ENCODE data around the gene CAV1. TPM values are rescaled to one million over a fixed set of nuclear protein-coding genes. Genes with fewer than 3 reads are reported as not detected.

Gene CAV1
- total and polyA plus RNA-seq, 2 experiments from 2014 or later: 16.0 to 21.1 TPM

- ATAC-seq (no peak), DNase-seq (ENCODE audit: low spot score) (no peak)
- Mint-ChIP-seq H3K27me3 (ENCODE audit: insufficient read depth, low read depth, poor library complexity) (peaks cover 2% of the 10 kb centered on the region), H3K27ac (no peak overlapping the region), H3K36me3 (ENCODE audit: low read depth) (no peaks in the 10 kb centered on the region), H3K9me3 (no peaks in the 10 kb centered on the region), H3K4me1 (no peaks in the 10 kb centered on the region), H3K4me3 (no peak overlapping the region)
- Histone ChIP-seq H4K20me1 (replicated peaks; ENCODE audit: insufficient read depth) (no peaks in the 10 kb centered on the region), H3F3A (replicated peaks; ENCODE audit: low read depth) (no peaks in the 10 kb centered on the region), H3K27me3 (ENCODE audit: insufficient read depth) (no peaks in the 10 kb centered on the region), H3K4me1 (ENCODE audit: insufficient read depth) (no peaks in the 10 kb centered on the region), H3K9me2 (ENCODE audit: insufficient read depth) (no peaks in the 10 kb centered on the region), H3K79me2 (replicated peaks; ENCODE audit: insufficient read depth) (no peaks in the 10 kb centered on the region), H3K36me3 (ENCODE audit: insufficient read depth) (no peaks in the 10 kb centered on the region), H2AFZ (no peak overlapping the region), H3K4me3 (no peak overlapping the region), H3K27ac (ENCODE audit: low read depth) (no peak overlapping the region), H3K4me2 (no peak overlapping the region)
- TF ChIP-seq POLR2AphosphoS5 (IDR thresholded peaks at IDR 0.05; ENCODE audit: low read depth) (no peak), EZH2 (IDR thresholded peaks at IDR 0.05; ENCODE audit: low read depth, unreplicated experiment) (no peak), JUNB (IDR thresholded peaks at IDR 0.05; ENCODE audit: unreplicated experiment) (no peak), ZNF114 (CRISPR knock-in tag; IDR thresholded peaks at IDR 0.05) (no peak), STAT1 (IDR thresholded peaks at IDR 0.05; ENCODE audit: unreplicated experiment) (no peak), ZNF331 (CRISPR knock-in tag; IDR thresholded peaks at IDR 0.05; ENCODE audit: low read depth) (no peak)
These were observed 22.5 kb downstream of the CAV1 start for GRCh38 chr7:116547347-116547746.

GRCh38 chr7:116548506-116548905, 23.7 kb downstream of the CAV1 start:
- H3K27ac ChIP-seq (ENCODE audit: low read depth): no peak overlapping the region
- no peak overlapping the region for H3K4me2 ChIP-seq
- TF ChIP-seq NANOG (IDR thresholded peaks at IDR 0.05; ENCODE audit: borderline replicate concordance): no peak
- no peak for TF ChIP-seq STAT1 (IDR thresholded peaks at IDR 0.05; ENCODE audit: unreplicated experiment)
- no peak for TF ChIP-seq REST (IDR thresholded peaks at IDR 0.05; ENCODE audit: unreplicated experiment)
- no peak for TF ChIP-seq POLR2AphosphoS5 (IDR thresholded peaks at IDR 0.05; ENCODE audit: low read depth)
- no peak for TF ChIP-seq ZNF114 (CRISPR knock-in tag; IDR thresholded peaks at IDR 0.05)
- no peak for TF ChIP-seq EZH2 (IDR thresholded peaks at IDR 0.05; ENCODE audit: low read depth, unreplicated experiment)
- no peak for TF ChIP-seq ETS1 (IDR thresholded peaks at IDR 0.05)
- TF ChIP-seq ZNF462 (CRISPR knock-in tag; IDR thresholded peaks at IDR 0.05): no peak
- no peak for TF ChIP-seq ZNF331 (CRISPR knock-in tag; IDR thresholded peaks at IDR 0.05; ENCODE audit: low read depth)
- no peak for TF ChIP-seq EZH2phosphoT487 (IDR thresholded peaks at IDR 0.05; ENCODE audit: unreplicated experiment)
- no peak for TF ChIP-seq JUNB (IDR thresholded peaks at IDR 0.05; ENCODE audit: unreplicated experiment)
- Mint-ChIP-seq H3K4me1 (no peaks in the 10 kb centered on the region), H3K36me3 (ENCODE audit: low read depth) (no peaks in the 10 kb centered on the region), H3K9me3 (no peaks in the 10 kb centered on the region), H3K4me3 (no peak overlapping the region), H3K27me3 (ENCODE audit: insufficient read depth, low read depth, poor library complexity) (peaks cover 2% of the 10 kb centered on the region), H3K27ac (no peak overlapping the region)
- no peak for ATAC-seq
- no peaks in the 10 kb centered on the region for H3K79me2 ChIP-seq (replicated peaks; ENCODE audit: insufficient read depth)
- H3K4me3 ChIP-seq: no peak overlapping the region
- no peaks in the 10 kb centered on the region for H3K27me3 ChIP-seq (ENCODE audit: insufficient read depth)
- H3K36me3 ChIP-seq (ENCODE audit: insufficient read depth): no peaks in the 10 kb centered on the region
- H3K9me2 ChIP-seq (ENCODE audit: insufficient read depth): no peaks in the 10 kb centered on the region
- DNase-seq (ENCODE audit: low spot score): no peak
- no peak overlapping the region for H2AFZ ChIP-seq
- no peaks in the 10 kb centered on the region for H3K4me1 ChIP-seq (ENCODE audit: insufficient read depth)
- no peaks in the 10 kb centered on the region for H4K20me1 ChIP-seq (replicated peaks; ENCODE audit: insufficient read depth)
- no peaks in the 10 kb centered on the region for H3F3A ChIP-seq (replicated peaks; ENCODE audit: low read depth)
